RPMI8226 (cell line): Measurements from ENCODE around the gene RPL35.

Experiments
- DNase-seq: peaks from one replicate; pipeline ENCODE4 v3.0.0-alpha.2; 2015

Gene RPL35

DNA sequence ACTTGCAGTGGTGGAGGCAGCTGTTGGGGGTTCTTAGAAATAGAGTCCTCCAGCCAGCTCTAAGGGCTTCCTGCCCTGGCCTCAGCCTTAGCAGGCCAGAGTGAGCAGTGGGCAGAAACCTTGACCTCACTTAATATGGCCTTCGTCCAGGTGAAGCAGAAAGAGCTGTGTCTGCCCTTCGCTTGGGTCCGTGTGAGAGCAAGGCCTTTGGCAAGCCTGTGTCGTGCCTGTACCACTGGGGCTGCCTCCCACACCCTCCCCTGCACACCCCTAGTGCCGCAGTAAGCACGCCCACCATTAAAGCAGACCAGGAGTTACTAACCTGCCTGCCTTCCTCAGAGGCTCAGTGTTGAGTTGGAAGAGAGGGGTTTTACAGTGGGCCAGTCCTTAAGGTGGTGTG, 13.7 kb upstream of the RPL35 start:
- DNase-seq = no peak

DNA sequence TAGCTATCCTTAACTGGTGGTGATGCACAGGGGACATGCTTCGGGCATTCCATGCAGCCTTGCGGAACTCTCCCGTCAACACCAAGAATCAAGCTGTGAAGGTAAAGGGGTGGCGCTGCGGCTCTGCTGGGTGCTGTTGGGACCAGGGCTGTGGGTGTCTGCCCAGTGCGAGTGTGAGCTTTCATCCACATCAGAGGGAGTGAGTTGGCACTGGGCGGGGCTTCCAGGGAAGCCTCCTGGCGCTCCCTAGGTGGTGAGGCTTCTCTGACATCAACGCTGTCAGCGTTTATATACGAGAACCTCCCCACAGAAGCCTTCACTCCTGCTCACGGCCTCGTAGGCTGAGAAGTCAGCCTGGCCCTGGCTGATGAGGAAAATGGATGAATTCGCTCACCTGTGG, 11.9 kb upstream of the RPL35 start:
- no peak for DNase-seq

DNA sequence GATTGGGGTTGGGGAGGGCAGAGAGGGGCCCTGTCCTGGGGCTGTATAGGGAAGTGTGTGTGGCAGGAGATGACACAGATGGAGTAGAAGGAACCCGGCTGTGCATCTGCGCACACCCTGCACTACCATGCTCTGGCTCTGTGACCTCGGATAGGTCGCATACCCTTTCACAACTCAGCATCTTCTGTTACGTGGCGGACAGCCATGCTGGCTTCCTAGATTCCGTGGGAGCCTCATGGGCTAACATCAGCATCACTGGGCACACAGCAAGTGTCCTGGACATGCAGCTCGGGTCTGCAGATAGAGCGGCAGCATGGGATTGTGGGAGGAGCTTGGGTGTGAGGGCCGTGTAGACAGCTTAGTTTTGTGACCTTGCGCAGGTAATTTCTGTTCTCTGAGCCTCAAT, 9.4 kb upstream of the RPL35 start:
- peak; percentile 57 for DNase-seq

DNA sequence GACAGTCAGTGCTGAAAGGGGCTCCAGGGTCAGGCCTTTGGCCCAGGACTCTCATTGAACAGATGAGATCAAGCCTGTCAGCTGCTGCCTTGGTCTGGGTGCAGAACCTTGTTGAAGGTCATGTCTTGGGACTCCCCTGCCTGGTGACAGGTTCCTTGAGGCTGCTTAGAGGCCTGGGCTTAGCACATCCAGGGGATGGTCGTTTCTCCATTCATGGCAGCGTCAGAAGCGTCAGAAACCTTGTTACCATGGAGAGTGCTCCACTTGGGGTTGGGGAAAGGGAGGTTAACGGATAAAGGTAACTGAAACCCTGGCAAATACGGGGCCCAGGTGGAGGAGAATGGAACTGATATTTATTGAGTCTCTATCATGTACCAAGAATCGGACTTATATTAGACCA, 9.0 kb upstream of the RPL35 start:
- DNase-seq = peak; percentile 63

DNA sequence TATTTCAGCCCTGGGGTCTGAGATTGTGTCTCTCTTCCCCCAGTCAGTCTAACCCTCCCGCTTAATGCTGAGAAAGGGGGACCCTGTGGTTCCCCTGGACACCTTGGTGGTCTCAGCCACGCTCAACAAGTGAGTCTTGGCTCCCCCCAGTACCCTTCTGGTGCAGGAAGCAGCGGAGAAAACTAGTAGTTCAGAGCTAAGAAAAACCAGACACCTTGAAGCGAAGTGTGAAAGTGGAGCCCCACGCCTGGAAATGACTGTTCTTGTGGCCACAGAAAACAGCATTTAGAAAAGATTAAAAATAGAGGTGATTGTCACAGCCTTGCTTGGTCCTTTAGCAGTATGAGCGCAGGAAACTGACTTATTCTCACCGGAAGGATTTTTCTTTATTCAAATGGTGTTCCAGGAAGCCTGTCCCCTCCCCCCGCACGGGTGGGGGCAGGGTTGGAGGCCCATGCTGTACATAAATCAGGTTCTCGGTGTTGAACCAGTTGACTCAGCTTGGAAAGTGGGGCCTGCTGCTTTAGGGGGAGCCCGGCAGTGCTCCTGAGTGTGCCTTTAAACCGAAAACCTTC, 8.3 kb upstream of the RPL35 start:
- DNase-seq = peak; percentile 85

DNA sequence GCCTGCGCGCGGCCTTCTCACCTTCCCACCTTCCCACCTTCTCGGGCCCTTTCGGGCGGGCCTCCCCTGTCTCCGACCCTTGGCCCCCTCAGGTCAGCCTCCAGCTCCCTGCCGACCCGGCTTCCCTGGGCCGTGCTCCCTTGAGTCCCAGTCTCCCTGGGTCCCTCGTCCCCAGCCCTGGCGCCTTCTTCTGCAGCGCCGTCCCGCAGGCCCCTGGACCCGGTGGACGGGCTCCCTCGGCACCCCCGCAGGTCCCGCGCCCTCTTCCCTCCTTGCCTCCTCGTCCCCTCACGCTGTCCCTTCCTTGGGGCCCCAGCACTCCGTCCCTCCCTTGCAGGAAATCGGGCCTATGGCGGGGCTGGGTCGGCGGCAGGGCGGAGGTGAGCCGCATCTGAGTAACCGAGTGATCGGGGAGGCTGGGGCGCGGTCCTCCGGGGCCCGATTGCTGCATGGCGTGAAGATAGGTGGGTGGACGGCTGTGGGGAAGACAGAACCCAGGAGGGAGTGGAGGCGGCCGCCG, 7.8 kb upstream of the RPL35 start:
- DNase-seq = no peak

DNA sequence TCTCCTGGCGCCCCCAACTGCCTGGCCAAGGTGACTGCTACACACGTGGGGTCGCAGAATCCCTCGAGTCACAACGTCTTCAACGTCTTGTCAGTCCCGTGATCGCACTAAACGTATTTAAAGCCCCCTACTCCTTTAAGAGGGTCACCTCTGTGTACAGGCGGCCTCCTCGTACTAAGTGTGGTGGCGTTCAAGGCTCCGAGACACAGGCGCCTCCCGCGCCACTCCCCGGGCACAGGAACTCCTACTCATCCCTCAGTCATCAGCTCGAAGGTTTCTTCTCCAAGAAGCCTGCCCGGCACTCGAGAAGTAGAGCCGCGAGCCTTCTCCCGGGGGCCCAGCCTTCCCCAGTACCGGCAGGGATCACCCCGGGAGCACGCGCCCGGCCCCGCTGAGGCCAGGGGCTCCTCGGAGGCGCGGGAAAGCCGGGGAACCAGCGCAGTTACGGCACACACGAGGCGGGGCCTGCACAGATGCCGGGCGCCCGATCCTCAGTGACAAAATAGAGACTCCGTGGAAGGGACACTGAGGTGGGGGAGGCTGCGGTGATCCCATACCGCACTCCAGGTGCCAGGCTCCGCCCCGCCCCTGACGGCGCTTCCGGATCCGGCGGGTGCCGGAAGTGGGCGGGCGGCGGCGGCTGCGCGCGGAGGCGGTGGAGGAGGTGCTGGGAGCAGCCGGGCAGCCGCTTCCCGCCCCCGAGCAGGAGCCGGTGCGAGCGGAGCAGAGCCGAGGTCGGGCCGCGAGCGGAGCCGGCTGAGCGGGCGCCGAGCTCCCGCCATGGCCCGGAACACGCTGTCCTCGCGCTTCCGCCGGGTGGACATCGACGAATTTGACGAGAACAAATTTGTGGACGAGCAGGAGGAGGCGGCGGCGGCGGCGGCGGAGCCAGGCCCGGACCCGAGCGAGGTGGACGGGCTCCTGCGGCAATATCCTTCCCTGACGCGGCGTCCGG, 7.0 kb upstream of the RPL35 start:
- DNase-seq = peak; percentile 97

DNA sequence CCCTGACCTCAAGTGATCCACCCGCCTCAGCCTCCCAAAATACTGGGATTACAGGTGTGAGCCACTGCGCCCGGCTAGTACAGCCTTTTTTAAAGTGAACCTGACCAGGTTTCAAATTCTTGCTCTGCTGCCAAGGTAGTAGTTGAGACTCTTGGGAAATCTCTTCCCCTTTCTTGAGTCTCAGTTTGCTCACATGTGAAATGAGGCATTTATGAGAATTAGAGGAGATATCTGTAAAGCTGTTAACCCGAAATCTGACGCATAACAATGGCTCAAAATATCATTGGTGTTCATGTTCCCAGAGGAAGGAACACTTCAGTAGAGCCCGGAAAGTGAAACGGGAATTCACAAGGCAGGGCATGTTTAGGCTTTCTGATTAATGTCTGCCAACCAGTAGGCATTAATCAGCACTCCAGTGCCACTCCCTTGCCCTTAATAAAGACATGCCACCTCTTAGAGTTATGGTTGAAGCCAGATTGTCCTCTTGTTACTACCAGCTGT, 1.7 kb upstream of the RPL35 start:
- peak; percentile 66 for DNase-seq

DNA sequence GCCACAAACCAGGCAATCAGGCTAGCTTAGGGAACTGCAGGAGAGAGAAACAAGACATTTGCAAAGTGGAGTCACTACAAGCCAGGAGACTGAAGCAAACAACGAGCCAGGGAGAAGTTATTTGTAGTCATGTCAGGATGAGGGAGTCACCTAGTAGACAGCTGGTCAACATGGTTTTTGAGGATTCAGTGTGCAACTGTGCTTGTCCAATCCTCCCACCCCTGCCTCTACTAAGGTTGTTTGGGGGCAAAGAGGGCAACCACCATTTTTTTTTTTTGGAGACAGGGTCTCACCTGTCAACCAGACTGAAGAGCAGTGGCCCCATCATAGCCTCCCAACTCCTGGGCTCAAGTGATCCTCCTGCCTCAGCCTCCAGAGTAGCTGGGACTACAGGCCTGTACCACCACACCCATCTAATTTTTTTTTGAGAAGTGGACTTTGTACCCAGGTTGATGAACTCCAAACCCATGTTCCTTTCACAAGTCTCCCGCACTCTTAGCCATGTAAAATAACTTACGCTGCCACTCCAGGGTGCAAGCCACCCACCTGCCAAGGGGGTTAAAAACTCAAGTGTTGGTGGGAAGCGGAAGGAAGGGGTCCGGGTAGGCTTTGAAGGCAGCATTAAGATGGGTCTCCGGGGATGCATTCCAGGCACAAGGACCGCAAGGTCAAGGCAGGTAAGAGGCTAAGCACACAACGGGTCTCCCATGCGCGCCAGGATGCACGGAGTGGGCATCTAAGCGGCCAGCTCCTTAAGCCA, 995 bp downstream of the RPL35 start:
- DNase-seq = no peak

DNA sequence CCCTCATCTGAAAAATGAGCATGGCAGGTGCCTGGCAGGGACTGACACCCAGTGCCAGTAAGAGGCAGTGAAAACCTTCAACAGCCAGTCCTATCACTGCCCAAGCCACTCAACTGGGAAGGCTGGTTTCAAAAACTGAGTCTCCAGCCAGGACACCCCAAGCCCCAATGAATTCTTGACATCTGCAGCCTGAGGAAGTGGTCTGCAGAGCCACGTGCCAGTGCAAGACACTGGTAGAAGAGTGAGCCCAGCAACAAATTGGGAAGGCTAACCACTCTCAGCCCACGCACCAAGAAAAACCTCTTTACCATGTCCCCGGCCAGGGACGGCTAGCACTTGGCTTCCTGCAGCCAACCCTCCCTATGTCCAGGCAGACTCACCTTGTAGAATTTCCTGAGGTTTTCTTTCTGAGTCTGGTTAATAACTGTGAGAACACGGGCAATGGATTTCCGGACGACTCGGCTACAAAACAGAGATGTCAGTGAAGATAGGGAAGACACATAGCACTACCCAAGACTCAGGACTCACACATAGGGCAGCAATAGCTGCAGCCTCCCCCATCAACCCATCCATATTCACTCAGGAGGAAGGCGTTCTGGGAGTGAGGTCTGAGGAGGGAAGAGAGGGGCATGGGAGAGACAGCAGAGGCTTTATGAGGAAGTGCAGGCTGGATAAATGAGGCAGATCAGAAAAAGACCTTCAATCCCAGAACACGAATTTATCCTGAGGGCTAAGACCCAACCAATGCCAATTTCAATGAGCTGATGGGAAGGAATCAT, 1.8 kb downstream of the RPL35 start:
- no peak for DNase-seq

DNA sequence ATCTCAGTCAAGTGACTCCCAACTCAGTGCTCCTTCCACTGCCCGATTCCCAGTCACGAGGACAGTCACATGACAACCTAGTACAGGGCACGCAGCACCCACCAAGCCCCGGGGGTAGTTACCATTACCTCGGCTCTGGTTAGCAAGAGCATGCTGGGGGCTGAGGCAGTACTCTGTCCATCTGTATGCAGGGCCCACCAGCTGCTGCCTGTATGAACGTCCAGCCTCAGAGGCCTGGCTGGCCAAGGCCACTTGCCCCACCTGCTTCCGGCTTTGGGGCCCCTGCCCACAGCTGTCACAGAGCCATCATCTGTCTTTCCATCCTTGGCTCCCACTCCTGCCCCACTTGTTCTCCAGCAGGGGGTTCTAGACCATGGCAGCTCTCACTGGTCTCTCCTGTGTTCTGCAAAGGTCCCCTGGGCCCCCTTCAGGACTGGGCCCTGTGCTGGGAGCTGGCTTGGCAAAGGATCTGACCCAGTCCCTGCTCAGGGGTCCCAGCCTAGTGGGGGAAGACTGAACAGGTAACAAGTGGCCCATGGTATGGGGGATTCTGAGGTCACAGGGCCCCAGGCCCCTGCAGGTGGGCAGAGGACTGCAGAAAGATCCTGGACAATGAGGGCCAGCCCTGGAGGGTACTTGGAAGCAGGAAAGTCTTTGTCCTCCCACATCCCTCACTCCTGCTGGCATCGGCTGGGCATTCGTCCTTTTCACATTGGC, 3.3 kb downstream of the RPL35 start:
- DNase-seq = no peak

DNA sequence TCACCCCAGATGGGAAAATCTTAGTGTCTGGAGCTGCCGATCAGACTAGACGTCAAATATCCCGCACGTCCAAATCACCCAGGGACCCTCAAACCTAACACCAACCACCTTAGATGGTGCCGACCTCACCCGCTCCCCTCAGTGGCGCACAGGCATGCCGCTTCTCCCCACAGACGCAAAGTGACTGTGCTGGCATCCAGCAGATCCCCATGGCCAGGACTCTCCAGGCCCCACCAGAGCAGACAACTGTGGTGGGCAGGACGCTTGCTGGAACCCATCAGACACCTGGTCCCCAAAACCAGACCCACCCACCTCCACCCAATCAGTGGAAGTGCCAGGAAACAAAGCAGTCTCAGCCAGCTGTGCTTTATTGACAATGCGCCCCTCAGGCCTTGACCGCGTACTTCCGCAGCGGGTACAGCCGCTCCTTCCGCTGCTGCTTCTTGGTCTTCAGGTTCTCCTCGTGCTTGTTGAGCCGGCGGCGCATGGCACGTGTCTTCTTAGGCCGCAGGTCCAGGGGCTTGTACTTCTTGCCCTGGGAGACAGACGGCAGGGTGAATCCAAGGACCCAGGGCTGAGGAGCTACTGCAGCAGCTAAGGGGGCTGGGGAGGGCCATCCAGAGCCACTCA, 4.1 kb downstream of the RPL35 start:
- DNase-seq = no peak

DNA sequence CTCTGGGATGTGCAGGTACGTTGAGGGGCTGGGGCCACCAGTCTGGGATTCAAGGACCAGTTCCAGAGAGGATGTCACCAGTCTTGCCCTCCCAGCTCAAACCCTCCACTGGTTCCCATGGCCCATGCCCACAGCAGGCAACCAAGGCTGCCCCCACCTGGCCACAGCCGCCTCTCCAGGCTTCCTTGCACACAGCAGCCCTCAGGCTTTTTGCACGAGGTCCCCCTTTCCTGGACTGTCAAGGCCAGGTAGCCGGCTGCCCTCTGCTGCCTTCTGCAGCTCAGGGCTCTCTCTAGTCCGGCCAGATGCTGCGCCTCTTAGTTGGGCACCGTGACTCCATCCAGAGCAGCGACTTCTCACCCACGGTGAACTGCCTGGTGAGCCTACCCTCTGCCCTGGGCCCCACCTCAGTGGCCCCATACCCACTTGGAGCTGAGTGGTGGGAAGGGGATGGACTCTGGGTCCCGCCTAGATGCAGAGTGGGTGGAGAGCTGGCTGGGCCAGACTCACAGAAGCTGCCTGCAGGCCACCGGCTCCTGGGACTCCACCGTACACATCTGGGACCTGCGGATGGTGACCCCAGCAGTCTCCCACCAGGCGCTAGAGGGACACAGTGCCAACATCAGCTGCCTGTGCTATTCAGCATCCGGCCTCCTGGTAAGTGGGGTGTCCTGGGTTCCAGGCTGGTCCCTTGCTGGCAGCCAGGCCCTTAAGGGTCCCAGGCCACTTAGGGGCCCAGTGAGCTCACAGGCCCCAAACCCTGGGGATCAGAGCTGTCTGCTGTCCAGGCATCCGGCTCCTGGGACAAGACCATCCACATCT, 5.6 kb downstream of the RPL35 start:
- DNase-seq = peak; percentile 66

DNA sequence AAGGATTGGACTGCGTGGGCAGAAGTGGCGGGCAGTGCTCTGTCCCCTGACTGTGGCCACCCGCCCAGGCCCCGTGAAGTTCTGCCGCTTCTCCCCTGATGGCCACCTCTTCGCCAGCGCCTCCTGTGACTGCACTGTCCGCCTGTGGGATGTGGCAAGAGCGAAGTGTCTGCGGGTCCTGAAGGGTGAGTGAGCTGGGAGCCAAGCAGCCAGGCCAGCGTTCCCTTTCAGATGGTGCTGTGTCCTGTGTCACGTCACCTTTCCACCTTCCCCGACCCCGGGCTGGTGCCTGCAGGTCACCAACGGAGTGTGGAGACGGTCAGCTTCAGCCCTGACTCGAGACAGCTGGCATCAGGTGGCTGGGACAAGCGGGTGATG, 6.2 kb downstream of the RPL35 start:
- DNase-seq = no peak

DNA sequence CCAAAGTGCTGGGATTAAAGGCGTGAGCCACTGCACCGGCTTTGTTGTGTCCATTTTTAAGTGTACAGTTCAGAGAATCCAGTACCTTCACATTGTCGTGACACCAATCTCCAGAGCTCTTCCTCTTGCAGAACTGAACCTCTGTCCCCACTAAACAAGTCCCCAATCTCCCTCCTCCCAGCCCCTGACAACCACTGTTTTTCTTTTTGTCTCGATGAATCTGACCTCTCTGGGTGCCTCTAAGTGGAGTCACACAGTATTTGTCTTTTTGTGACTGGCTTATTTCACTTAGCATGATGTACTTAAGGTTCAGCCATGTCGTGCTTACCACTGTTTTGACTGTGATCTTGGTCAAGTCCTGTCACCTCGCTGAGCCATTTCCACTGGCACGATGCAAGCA, 6.9 kb downstream of the RPL35 start:
- no peak for DNase-seq

DNA sequence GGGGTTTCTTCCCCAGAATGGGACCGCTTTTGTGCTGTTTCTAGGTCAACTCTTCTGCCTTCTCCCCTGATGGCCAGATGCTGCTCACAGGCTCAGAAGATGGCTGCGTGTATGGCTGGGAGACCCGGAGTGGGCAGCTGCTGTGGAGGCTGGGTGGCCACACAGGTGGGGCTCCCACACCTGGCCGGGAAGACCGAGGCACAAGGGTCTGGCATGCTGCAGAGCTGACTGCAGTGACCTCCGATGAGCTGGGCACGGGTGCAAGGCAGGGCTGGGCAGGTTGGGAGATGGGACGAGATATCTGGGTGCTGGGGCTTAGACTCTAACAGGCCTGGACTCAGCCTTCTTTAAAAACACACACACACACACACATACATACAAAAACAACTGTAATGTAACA, 7.6 kb downstream of the RPL35 start:
- DNase-seq = no peak

DNA sequence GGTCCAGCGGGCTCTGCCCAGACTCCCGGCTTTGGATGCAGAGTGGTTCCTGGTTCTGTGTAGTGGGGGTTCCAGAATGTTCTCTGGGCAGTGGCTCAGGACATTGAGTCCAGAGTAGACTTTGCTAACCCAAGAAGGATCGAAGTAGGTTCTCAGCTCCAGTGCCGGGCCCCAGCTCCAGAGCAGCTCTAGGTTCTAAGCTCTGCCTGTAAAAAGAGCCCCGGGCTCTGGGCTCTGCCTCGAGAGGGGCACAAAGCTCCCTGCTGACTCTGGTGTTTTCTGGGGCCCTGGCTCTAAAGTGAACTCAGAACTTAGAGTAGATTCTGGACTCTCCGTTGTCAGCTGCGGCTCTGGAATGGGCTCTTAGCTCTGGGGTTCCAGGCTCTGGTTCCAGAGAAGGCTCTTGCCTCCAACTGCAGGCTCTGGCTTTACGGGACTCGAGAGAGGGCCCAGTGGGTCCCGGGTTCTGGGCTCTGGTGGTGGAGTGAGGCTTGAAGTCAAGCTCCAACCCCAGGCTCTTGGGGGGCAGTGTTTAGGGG, 8.1 kb downstream of the RPL35 start:
- no peak for DNase-seq

DNA sequence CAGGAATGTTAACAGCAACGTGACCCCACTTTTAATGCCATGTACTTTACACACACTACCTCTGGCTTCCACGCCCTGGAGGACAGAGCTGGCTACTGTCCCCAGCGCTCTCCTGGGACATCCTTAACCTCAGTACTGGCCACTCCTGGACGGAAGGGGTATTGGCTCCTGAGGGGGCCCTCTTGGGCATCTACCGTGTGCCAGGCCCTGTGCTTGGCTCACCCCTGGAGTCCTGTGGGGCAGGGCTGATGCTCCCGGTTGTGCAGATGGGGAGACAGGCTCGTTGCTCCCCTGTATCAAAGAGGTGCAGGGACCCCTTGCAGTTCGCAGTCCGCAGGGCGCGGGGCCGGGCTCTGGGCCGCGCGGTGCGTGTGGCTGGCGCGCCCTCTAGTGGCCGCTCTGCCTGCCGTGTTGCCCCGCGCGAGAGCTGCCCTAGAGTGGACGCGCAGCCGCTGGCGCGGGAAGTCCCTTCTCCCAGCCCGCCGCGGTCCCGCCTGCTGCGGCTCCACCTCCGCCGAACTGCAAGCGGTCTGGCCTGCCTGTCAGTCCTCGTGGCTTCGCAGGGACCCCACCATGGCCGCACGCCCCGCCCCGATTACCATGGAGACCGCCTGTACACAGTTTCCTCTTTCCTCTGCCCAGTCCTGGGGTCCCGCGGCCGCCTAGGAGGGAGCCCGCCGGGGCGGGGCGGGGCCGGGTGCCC, 8.8 kb downstream of the RPL35 start, which contains the start of gene WDR38:
Gene WDR38 (plus strand): TSS at position 632 of the 703 bp plus-strand sequence. CDS start 72 bp downstream, outside the sequence.
- peak; percentile 85 for DNase-seq

DNA sequence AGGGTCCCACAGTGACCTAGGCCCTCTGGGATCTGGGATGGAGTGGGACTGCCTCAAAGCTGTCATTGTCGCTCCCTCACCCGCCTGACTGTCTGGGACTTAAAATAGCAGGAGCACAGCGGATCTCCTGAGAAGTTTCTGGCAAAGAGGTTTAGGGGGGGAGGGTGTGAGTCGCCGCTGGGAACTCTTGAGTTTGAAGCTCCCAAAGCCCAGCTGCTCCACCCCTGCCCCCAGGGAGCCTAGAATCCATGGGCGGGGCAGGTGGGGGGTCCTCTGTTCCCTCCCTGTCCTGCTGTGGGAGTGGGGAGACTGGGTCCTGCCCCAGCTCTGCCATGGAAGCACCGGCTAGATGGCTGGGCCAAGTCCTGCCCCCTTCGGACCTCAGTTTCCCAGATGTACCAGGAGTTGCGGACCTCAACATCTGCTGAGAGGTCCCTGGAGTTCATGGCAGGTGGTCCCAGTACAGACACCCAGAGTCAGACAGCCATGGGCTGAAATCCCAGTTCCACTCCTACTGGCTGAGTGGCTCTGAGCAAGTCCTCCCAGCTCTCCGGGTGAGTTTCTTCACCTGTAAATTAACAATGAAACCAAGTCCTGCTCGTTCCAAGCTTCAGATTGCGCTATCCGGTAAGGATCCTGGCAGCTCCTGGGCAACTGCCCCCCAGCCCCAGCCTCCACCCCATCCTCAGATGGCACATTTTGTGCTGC, 9.5 kb downstream of the RPL35 start:
- DNase-seq = no peak
